Mucosa of descending colon (tissue), 3 donors: ENCODE data around the gene HS3ST5. TPM values are rescaled to one million over a fixed set of nuclear protein-coding genes. Genes with fewer than 3 reads are reported as not detected.

Experiments used
- ATAC-seq: fragments of 200-7000 bp; cut with Tn5 transposase; one replicate; pipeline ENCODE4 v1.9.1; 2020; ENCODE audit warnings: mild to moderate bottlenecking, moderate library complexity
- DNase-seq, 3 donors: peaks; one replicate each; pipeline ENCODE4 v3.0.0-alpha.2; 2020
- H3K36me3 ChIP-seq: fragments of 200-600 bp; one replicate; pipeline ENCODE4 v1.8.0; 2021; ENCODE audit warnings: low read depth, mild to moderate bottlenecking
- H3K4me1 ChIP-seq: fragments of 200-600 bp; one replicate; pipeline ENCODE4 v1.8.0; 2021; ENCODE audit warnings: low read depth, mild to moderate bottlenecking
- H3K4me3 ChIP-seq: fragments of 200-600 bp; one replicate; pipeline ENCODE4 v1.8.0; 2021; ENCODE audit warnings: mild to moderate bottlenecking
- H3K9me3 ChIP-seq: fragments of 200-600 bp; one replicate; pipeline ENCODE4 v1.8.0; 2021; ENCODE audit warnings: mild to moderate bottlenecking
- intact Hi-C, 2 donors: fragments of 100-400 bp; cut with DNase I in 1 of 2; cut with micrococcal nuclease in 1 of 2; formaldehyde crosslinking; loops; one replicate each; pipeline versions ENCODE4 v1.11.0 to v1.11.1; 2022; cut with DNase I, micrococcal nuclease
- total RNA-seq, 3 donors: library from RNA; stranded (reverse); fragmentation: NEBNext Ultra II Directional in 2 of 3; extraction: Animal tissue kit (Norgen Biotek cat#: 25700) in 2 of 3; gene quantifications; one replicate each; pipeline versions ENCODE4 v1.2.1 to v1.2.4, GENCODE V29; 2021 to 2023
- TF ChIP-seq, protein P1 (sequence below): fragments of 200-600 bp; IDR thresholded peaks from one replicate; pipeline ENCODE4 v1.8.0; 2022; ENCODE audit warnings: antibody characterized with exemption, mild to moderate bottlenecking
- donor health status: DM: no; HTN: no; CAD: no; lungs with moderate emphysema.
- donor health status: DM: no; HTN: no; CAD: no.
- donor health status: DM: no; HTN: yes; CAD: no.

The HS3ST5 gene
- total RNA-seq, 3 donors from 2014 or later: 0.12 to 1.0 TPM; not detected in 1

DNA sequence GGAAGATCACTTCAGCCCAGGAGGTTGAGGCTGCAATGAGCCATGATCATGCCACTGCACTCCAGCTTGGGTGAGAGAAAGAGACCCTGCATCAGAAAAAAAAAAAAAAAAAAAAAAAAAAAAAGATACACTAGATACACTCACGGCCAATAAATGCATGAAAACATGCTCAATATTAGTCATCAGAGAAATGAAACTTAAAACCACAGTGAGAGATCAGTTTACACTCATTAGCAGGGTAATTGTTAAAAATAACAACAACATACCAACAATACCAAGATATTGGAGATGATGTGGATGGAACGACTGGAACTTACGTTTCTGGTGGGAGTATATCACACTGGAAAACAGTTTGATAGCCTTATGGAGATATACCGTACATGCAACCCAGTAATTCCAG is 29.9 kb downstream of the HS3ST5 start:
- Histone ChIP-seq H3K4me3 (no peak overlapping the region), H3K9me3 (no peaks in the 10 kb centered on the region), H3K36me3 (no peaks in the 10 kb centered on the region), H3K4me1 (no peaks in the 10 kb centered on the region)
- TF ChIP-seq, protein P1, sequence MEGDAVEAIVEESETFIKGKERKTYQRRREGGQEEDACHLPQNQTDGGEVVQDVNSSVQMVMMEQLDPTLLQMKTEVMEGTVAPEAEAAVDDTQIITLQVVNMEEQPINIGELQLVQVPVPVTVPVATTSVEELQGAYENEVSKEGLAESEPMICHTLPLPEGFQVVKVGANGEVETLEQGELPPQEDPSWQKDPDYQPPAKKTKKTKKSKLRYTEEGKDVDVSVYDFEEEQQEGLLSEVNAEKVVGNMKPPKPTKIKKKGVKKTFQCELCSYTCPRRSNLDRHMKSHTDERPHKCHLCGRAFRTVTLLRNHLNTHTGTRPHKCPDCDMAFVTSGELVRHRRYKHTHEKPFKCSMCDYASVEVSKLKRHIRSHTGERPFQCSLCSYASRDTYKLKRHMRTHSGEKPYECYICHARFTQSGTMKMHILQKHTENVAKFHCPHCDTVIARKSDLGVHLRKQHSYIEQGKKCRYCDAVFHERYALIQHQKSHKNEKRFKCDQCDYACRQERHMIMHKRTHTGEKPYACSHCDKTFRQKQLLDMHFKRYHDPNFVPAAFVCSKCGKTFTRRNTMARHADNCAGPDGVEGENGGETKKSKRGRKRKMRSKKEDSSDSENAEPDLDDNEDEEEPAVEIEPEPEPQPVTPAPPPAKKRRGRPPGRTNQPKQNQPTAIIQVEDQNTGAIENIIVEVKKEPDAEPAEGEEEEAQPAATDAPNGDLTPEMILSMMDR: no peak
- intact Hi-C loops: no loop called here
- no peak for ATAC-seq
- no peak for DNase-seq

DNA sequence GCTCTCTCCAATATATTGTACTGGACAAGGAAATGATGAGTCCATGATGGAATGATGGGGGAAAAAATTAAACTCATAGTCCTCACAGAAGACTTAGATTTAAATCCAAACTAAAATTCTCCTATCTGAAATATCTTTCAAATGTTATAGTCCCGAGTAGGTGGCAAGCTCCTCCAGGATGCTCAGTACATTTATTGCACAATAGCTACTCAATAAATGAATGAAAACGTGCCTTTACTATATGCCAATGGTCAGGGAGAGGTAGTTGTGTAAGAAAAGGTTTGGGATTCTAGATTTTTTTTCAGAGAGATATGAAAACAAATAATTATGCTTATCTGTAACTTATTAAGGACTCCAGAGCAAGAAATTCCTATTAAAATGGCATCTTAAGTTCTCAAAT is 32.8 kb downstream of the HS3ST5 start:
- Histone ChIP-seq H3K4me3 (no peak overlapping the region), H3K9me3 (no peaks in the 10 kb centered on the region), H3K4me1 (no peaks in the 10 kb centered on the region), H3K36me3 (no peaks in the 10 kb centered on the region)
- intact Hi-C loops: no loop called here
- no peak for ATAC-seq
- TF ChIP-seq, protein P1: no peak
- no peak for DNase-seq

DNA sequence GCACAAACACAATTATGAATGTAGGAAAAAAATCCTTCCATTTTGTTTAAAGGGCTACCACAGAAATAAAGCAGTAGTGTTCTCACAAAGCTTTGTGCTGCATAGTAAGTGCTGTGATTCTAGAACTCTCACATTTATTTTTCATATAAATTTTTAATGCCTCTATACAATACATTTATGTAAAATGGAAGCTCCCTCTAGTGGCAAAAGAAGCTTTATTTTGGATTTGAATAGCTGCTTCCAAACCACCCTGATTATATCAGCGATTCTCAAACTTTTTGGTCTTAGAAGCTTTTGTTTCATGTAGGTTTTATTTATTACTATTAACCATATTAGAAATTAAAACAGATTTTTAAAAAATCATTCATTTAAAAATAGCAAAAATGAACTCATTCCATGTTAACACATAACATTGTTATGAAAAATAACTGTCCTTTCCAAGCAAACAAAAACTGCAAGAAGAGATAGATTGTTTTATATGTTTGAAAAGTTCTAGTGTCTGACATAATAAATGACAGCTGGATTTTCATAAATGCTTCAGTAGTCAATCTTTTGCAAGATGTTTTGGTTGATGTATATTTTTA is 38.4 kb downstream of the HS3ST5 start:
- Histone ChIP-seq H3K4me3 (no peak overlapping the region), H3K4me1 (no peaks in the 10 kb centered on the region), H3K36me3 (no peaks in the 10 kb centered on the region), H3K9me3 (no peaks in the 10 kb centered on the region)
- intact Hi-C loops: no loop called here
- ATAC-seq (no peak), DNase-seq (no peak)
- TF ChIP-seq, protein P1: no peak

DNA sequence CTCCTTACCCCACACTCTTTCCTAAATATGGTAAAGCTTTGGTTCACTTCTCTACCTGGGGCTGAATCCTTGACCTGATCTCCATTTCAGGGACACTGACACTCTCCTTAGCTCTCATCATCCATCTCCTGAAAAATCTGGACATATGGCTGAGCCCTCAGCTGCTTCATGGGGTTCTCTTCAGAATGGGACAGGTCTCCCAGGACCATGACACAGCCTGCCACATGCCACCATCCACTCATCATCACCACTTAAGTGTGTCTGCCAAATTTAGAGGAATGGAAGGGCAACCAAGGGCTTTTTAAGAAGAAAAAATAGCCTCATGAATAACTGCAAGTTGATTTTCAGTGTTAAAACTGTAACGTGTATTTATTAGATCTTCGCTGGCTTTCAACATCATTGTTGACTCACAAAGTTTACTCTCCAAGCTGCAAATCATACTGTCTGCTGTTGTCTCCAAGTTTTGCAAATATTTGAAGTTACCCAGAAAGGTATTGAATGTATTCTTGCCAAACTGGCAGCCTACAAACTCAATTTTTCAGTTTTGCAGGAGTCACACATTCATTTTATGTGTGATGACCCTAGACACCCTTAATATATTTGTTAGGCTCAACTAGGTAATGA is 41.1 kb downstream of the HS3ST5 start:
- Histone ChIP-seq H3K36me3 (no peaks in the 10 kb centered on the region), H3K4me3 (no peak overlapping the region), H3K9me3 (no peaks in the 10 kb centered on the region), H3K4me1 (no peaks in the 10 kb centered on the region)
- TF ChIP-seq, protein P1: no peak
- DNase-seq (no peak), ATAC-seq (no peak)
- intact Hi-C loops: no loop called here

DNA sequence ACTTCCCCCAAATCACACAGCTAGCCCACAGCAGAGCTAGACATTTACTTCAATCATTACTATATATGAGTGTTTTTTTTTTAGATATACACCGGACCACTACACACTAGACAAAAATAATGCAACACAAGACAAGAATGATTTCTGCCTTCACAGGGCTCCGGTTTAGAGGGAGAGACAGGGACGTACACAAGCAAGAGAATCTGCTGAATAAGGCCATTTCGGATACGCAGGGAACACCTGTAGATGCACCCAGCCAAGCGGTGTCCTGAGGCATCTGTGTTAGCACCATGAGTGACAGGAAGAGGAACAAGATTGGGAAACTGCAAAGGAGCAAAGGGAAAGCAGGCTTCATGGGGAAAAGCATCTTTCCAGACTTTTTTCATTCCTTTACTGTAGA is 45.7 kb downstream of the HS3ST5 start:
- Histone ChIP-seq H3K36me3 (no peaks in the 10 kb centered on the region), H3K9me3 (no peaks in the 10 kb centered on the region), H3K4me1 (no peaks in the 10 kb centered on the region), H3K4me3 (no peak overlapping the region)
- TF ChIP-seq, protein P1: no peak
- no peak for DNase-seq
- ATAC-seq: no peak
- intact Hi-C loops: no loop called here
